Right ventricle myocardium inferior (tissue), 1 donor: Measurements from ENCODE around the gene VPS52. TPM values are rescaled to one million over a fixed set of nuclear protein-coding genes. Genes with fewer than 3 reads are reported as not detected.
"Not testable (repeated sequence)": the region's sequence is repeated elsewhere in the genome, so short reads cannot be mapped to it uniquely, and the experiment has no call there.

Source experiments
- ATAC-seq: fragments of 200-7000 bp; cut with Tn5 transposase; one replicate; pipeline ENCODE4 v1.9.1; 2020; ENCODE audit warnings: mild to moderate bottlenecking, moderate library complexity
- DNase-seq: peaks from one replicate; pipeline ENCODE4 v3.0.0; 2021; ENCODE audit errors: missing footprints
- intact Hi-C: fragments of 100-400 bp; cut with DNase I; formaldehyde crosslinking; loops from one replicate; pipeline ENCODE4 v1.11.0; 2022
- total RNA-seq: library from RNA; stranded (reverse); fragmentation: NEBNext Ultra II Directional; extraction: Animal tissue kit (Norgen Biotek cat#: 25700); gene quantifications from one replicate; pipeline ENCODE4 v1.2.1, GENCODE V29; 2021
- donor health status: DM: no; HTN: yes; CAD: no; lungs with severe emphysema.

VPS52 gene
- total RNA-seq, 1 donor from 2014 or later: 31.4 TPM

DNA sequence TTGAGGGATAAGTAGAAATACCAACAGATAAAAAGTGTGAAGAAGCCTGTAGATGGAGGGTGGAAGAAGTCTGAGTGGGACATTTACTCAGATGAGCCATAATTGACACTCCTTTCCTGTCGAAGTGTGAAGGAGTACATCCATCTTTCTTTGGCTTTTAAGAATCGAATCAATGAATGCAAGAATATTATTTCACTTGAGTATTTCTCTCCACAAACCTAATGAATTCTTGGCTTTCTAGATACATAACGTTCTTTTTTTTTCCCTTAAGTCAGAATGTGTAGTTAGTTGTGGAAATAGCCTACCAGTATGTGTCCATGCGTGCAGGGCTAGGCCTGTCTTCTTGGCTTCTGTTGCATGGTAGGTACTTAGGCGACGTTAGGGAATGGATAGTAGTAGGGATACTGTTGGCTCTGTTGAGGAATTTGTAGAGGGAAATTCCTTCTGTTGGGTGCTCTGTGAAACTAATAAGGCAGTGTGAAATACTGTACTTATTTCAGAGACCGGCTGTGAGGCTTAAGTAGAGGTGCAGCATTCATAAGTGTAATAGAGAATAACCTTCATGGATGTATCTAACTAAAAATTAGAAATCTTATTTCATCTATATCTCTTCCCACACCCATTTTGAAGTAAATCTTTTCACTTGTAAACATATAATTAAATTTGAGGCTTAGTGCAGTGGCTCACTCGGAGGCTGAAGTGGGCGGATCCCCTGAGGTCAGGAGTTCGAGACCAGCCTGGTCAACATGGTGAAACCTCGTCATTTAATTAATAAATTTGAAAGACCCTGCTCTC, 1.6 kb upstream of the VPS52 start:
- intact Hi-C loops: loop anchor here (2.0 kb wide), 1 partner anchor 43 kb away; the partner anchor contains the start of gene ZBTB22
- ATAC-seq (no peak), DNase-seq (no peak)

DNA sequence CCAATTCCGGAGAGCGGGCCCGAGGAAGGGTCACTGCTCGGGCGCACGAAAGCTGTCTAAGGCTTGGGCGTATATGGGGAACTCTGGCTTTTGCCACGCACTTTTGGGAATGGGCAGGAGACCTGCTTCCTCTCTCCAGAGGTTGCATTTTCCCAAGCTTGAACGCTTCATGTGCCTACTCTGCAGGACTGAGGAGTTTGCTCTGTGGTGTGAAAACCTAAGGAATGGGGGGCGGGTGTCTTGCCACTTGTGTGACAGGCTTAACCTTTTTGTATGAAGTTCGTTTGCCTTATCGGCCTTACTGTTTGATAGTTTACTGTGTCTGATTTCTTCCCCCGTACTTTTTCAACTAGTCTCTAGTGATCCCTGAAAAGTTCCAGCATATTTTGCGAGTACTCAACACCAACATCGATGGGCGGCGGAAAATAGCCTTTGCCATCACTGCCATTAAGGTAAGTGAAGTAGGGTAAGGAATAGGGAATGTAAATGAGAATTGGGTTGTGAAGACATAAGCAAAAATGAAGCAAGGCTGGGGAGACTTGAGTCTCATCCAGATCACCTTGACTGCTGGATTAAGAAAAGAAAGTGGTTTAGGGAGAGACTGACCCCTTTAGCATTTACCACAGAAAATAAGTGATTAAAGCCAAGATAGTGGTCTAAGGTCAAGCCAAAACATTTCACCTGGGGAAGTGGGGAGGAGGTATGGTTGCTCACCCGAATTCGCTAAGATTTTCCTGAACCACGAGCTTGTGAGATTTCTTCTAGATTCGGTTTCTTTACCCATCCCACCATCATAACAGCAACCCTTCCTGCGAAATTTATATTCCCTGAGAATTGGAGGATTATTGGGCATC, 826 bp upstream of the VPS52 start:
- DNase-seq (no peak), ATAC-seq (peak; percentile 6)
- intact Hi-C loops: loop anchor here (2.0 kb wide), 1 partner anchor 44 kb away; the partner anchor contains the start of gene ZBTB22

- intact Hi-C loops: no loop called here
- ATAC-seq (no peak), DNase-seq (no peak)
Measured at GRCh38 chr6:33271117-33271467, 584 bp downstream of the VPS52 start.

- peak; percentile 32 for ATAC-seq
Measured at GRCh38 chr6:33264015-33264414, 7.7 kb downstream of the VPS52 start.

GRCh38 chr6:33262490-33262889, 9.2 kb downstream of the VPS52 start:
- intact Hi-C loops, ATAC-seq, DNase-seq: not testable (repeated sequence)

More at GRCh38 chr6:33264015-33264414, 7.7 kb downstream of the VPS52 start:
- no peak for DNase-seq
- intact Hi-C loops: no loop called here

- intact Hi-C loops: no loop called here
- ATAC-seq: no peak
- DNase-seq: no peak
Measured at GRCh38 chr6:33259032-33259431, 12.6 kb downstream of the VPS52 start.

DNA sequence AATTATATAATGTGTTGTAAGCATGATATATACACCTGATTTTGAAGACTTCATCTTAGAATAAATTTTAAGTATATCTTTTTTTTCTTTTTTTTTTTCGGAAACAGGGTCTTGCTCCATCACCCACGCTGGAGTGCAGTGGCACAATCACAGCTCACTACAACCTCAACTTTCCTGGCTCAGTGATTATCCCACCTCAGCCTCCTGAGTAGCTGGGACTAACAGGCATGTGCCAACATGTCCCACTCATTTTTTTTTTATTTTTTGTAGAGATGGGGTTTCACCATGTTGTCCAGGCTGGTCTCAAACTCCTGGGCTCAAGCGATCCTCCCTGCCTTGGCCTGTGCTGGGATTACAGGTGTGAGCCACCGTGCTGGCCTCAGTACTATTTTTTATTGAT, 17.1 kb downstream of the VPS52 start:
- intact Hi-C loops: no loop called here
- ATAC-seq: no peak
- DNase-seq: no peak

- intact Hi-C loops: no loop called here
- ATAC-seq (no peak), DNase-seq (no peak)
Measured at GRCh38 chr6:33252759-33253158, 18.9 kb downstream of the VPS52 start.

- DNase-seq: no peak
- intact Hi-C loops: no loop called here
- no peak for ATAC-seq
Measured at GRCh38 chr6:33251395-33252012, 20.2 kb downstream of the VPS52 start.

DNA sequence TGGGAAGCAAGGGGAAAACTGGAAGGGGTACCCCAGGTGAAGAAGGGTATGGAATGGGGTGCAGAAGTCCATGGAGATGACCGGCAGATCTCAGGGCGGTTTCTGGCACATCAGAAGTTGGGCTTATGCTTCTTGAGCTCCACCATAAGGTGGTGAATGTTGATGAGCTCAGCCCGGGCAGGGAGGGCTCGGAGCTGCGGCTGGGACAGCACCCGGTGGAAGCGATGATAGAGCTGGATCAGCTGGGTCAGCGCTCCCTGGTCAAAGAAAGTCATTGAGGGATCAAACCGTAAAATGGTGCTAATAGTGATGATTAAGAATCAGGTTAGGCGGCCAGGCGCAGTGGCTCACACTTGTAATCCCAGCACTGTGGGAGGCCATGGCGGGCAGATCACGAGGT, 20.9 kb downstream of the VPS52 start:
- no peak for ATAC-seq
- no peak for DNase-seq
- intact Hi-C loops: no loop called here

GRCh38 chr6:33249732-33250630, 21.7 kb downstream of the VPS52 start:
- DNase-seq (no peak), ATAC-seq (peak; percentile 0)
- intact Hi-C loops: loop anchor here (2.0 to 5.0 kb wide), 4 partner anchors 41 to 363 kb away; partner anchors contain the start of genes RING1, RXRB and SLC39A7

- ATAC-seq (peak; percentile 97), DNase-seq (peak; percentile 98)
- intact Hi-C loops: loop anchor here (1.0 to 5.0 kb wide), 6 partner anchors 40 to 362 kb away; partner anchors contain the start of genes RING1, RXRB and SLC39A7
Measured at GRCh38 chr6:33248932-33249731, 22.5 kb downstream of the VPS52 start.

GRCh38 chr6:33248643-33248931, 23.1 kb downstream of the VPS52 start:
- ATAC-seq: peak; percentile 3
- intact Hi-C loops: loop anchor here (1.0 to 5.0 kb wide), 6 partner anchors 40 to 361 kb away; partner anchors contain the start of genes RING1, RXRB and SLC39A7
- no peak for DNase-seq

- ATAC-seq: peak; percentile 79
- peak; percentile 95 for DNase-seq
- intact Hi-C loops: loop anchor here (1.0 to 5.0 kb wide), 6 partner anchors 39 to 361 kb away; partner anchors contain the start of genes RING1, RXRB and SLC39A7
Measured at GRCh38 chr6:33247977-33248642, 23.6 kb downstream of the VPS52 start.

DNA sequence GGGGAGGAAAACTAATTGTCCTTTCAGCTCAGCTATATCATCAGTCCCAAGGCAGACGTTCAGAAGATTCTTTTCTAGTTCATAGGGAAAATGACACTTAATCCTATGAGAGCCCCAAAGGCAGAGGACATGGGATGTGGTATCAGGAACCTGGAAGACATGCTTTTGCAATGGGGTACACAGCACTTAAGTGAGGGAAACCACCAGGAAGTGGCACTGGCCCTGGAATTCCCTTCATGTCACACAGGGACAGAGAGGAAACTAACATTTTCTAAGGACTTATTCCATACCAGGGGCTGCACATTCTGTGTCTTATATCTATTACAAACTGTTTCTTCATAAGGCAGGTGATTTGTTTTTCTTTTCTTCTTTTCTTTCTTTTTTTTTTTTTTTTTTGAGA, 28.2 kb downstream of the VPS52 start:
- DNase-seq (no peak), ATAC-seq (no peak)
- intact Hi-C loops: no loop called here

DNA sequence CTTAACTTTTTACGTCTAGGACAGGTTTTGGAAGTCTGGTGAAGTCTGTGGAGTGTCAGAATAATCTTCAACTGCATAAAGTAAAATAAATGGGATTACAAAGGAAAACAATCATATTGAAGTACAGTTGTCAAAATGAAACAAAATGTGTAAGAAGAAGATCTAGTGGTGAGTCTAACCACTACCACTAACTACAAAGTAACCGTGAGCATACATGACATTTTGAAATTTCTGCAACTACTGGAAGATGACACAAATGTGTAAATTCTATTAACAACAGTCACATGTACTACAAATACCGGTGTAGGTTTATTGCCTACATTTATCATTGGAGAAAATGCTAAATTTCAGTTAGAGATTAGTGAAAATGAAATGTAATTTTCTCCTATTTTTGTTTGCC, 29.7 kb downstream of the VPS52 start:
- DNase-seq: no peak
- no peak for ATAC-seq
- intact Hi-C loops: no loop called here

DNA sequence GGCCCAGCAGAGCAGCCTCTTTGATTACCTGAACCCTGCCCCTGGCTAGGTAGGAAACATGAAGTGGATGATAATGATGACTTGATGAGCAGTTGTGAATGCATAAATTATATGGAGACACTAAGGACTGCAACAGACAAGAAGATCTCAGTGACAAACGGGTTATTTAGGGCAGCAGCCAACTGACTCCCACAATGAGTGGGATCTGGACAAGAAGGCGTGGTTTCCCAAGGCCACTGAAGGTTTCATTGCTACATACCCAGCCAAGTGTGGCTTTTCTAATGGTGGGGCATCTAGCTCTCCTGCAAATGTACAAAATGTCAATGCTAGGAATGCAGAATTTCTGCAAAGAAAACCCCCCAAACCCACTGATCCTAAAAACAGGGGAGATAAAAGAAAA, 33.9 kb downstream of the VPS52 start:
- ATAC-seq (no peak), DNase-seq (no peak)
- intact Hi-C loops: no loop called here
